Urinary bladder (tissue), 4 donors: ENCODE results near the gene ATP5PO. TPM values are rescaled to one million over a fixed set of nuclear protein-coding genes. Genes with fewer than 3 reads are reported as not detected.
"Not testable (repeated sequence)": the region's sequence is repeated elsewhere in the genome, so short reads cannot be mapped to it uniquely, and the experiment has no call there.

Experiments
- DNase-seq: peaks from one replicate; pipeline ENCODE4 v3.0.0-alpha.2; 2015; ENCODE audit errors: extremely low spot score
- H3K27ac ChIP-seq: one replicate; pipeline ENCODE4 v1.5.1; 2013; ENCODE audit warnings: low read depth, mild to moderate bottlenecking, moderate library complexity
- H3K36me3 ChIP-seq: one replicate; pipeline ENCODE4 v1.6.1; 2013; ENCODE audit warnings: mild to moderate bottlenecking, moderate library complexity; ENCODE audit not compliant: insufficient read depth
- H3K4me1 ChIP-seq: one replicate; pipeline ENCODE4 v1.6.1; 2013; ENCODE audit warnings: mild to moderate bottlenecking, moderate library complexity; ENCODE audit not compliant: insufficient read depth
- H3K4me3 ChIP-seq: one replicate; pipeline ENCODE4 v1.5.1; 2013; ENCODE audit warnings: low read depth, low read length
- WGBS: extraction: QIAGEN DNeasy Blood & Tissue Kit; methylation state at CpG from one replicate; pipeline ENCODE4 v1.1.7; 2013; 5-methylcytosine and 5-hydroxymethylcytosine counted together
- polyA plus RNA-seq: library from polyadenylated mRNA; stranded (reverse); fragments of 200-250 nt; gene quantifications from one replicate; pipeline ENCODE4 v1.2.3, GENCODE V29; 2013
- total RNA-seq: library from RNA; depleted of rRNA; stranded (reverse); fragments of >200 nt; gene quantifications from one replicate; pipeline ENCODE4 v1.2.3, GENCODE V29; 2014
- donor health status: healthy with polysubstance abuse.
- donor health status: healthy.

Gene ATP5PO
- total and polyA plus RNA-seq, 2 donors: 106 to 283 TPM

DNA sequence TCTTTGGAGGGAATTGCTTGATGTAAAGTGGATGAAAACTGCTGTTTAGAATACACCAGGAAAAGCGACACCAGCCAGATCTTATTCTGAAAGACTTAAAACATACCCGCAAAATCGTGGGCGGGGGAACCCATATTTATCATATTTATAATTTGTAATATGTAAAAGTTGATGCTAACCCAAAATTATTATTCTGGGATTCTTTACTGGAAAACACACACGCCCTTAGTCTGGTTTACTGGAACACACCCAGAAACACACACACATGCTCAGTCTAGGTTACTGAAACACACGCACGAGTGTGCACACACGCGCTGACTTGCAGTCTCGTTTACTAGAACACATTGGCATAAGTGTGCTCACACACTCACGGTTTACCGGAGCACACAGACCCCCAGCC lies 32.5 kb downstream of the ATP5PO start:
- H3K36me3 ChIP-seq: no peaks in the 10 kb centered on the region
- no peaks in the 10 kb centered on the region for H3K4me1 ChIP-seq
- WGBS: 66% methylated on average over 12 of the region's 12 CpGs
- H3K27ac ChIP-seq: no peak overlapping the region
- DNase-seq: no peak
- no peak overlapping the region for H3K4me3 ChIP-seq

DNA sequence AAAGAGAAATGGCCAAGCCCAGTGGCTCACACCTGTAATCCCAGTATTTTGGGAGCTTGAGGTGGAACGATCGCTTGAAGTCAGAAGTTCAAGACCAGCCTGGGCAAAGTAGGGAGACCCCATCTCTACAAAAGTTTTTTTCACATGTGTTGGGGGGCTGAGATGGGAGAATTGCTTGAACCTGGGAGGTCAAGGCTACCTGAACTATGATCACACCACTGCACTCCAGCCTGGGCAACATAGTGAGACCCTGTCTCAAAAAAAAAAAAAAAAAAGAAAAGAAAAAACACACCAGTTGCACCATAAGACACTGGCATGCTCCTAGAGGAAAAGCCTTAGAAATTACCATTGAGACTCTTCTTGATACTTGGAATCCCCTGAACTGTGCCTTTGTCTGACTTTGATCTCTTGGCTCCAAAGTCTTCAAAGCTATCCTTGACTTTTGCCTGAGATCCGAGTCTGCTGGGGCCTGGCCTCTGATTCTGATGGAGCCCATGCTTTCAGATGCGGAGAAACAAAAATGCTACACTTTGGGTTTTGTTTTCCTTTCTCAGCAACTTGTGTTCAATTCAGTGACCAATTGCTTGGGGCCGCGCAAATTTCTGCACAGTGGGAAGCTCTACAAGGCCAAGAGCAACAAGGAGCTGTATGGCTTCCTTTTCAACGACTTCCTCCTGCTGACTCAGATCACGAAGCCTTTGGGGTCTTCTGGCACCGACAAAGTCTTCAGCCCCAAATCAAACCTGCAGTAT lies 33.7 kb downstream of the ATP5PO start:
- no peak for DNase-seq
- no peaks in the 10 kb centered on the region for H3K36me3 ChIP-seq
- WGBS: 84% methylated on average over 9 of the region's 9 CpGs

GRCh38 chr21:33880626-33881025 lies 35.0 kb downstream of the ATP5PO start:
- Histone ChIP-seq H3K36me3 (no peaks in the 10 kb centered on the region), H3K4me3 (no peak overlapping the region), H3K4me1 (no peaks in the 10 kb centered on the region), H3K27ac (no peak overlapping the region)
- 87% methylated on average over 13 of the region's 13 CpGs for WGBS
- DNase-seq: no peak

More for the DNA sequence above, 33.7 kb downstream of the ATP5PO start:
- Histone ChIP-seq H3K27ac (no peak overlapping the region), H3K4me3 (no peak overlapping the region), H3K4me1 (no peaks in the 10 kb centered on the region)

GRCh38 chr21:33878824-33879223 lies 36.8 kb downstream of the ATP5PO start:
- no peak for DNase-seq
- no peak overlapping the region for H3K27ac ChIP-seq
- no peaks in the 10 kb centered on the region for H3K4me1 ChIP-seq
- no peak overlapping the region for H3K4me3 ChIP-seq
- WGBS: 91% methylated on average over 6 of the region's 6 CpGs
- no peaks in the 10 kb centered on the region for H3K36me3 ChIP-seq

DNA sequence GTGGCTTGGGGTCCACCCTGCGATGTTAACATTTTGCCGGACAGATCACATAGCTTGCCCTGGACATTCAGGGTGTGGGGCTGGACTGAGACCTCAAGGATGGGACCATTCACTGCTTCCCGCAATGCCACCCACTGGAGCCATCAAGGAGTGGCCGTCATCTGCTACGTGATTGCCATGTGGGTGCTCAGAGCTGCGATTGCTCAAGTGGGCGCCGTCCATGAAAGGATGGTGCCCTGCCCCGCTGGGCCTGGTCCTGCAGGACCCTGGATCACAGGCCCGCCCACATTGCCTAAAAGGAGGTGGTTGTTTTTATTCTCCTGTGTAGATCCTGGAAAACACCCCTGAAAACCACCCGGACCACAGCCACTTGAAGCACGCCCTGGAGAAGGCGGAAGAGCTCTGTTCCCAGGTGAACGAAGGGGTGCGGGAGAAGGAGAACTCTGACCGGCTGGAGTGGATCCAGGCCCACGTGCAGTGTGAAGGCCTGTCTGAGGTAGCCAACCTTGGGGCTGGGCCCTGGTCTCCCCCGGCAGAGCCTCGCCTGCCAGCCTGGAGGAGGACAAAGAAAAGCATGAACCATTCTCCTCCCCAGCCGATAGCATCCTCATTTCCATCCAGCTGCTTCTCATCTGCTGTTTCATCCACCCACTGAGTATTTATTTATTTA lies 40.4 kb downstream of the ATP5PO start:
- no peak overlapping the region for H3K4me3 ChIP-seq
- H3K36me3 ChIP-seq: no peaks in the 10 kb centered on the region
- H3K27ac ChIP-seq: no peak overlapping the region
- WGBS: 92% methylated on average over 20 of the region's 20 CpGs
- no peaks in the 10 kb centered on the region for H3K4me1 ChIP-seq
- DNase-seq: no peak

DNA sequence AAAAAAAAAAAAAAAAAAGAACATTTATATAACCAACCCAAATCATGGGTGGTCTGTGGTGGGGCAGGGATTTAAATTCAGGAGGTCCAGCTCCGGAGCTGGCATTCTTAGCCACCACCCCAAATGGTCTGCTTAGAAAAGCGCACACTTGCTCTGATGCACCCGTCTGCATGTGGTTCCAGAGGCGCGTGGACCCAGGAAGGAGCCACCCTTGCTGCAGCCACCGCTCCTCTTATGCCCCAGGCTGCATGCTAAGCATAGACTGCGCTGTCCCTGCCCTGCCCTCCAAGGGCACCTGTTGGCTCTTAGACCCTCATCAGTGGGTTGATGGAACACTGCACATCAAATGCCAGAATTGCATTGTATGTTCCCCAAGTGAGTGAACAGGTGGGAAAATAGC lies 41.4 kb downstream of the ATP5PO start:
- H3K27ac ChIP-seq: no peak overlapping the region
- no peaks in the 10 kb centered on the region for H3K36me3 ChIP-seq
- H3K4me3 ChIP-seq: no peak overlapping the region
- DNase-seq: no peak
- 92% methylated on average over 7 of the region's 7 CpGs for WGBS
- no peaks in the 10 kb centered on the region for H3K4me1 ChIP-seq

DNA sequence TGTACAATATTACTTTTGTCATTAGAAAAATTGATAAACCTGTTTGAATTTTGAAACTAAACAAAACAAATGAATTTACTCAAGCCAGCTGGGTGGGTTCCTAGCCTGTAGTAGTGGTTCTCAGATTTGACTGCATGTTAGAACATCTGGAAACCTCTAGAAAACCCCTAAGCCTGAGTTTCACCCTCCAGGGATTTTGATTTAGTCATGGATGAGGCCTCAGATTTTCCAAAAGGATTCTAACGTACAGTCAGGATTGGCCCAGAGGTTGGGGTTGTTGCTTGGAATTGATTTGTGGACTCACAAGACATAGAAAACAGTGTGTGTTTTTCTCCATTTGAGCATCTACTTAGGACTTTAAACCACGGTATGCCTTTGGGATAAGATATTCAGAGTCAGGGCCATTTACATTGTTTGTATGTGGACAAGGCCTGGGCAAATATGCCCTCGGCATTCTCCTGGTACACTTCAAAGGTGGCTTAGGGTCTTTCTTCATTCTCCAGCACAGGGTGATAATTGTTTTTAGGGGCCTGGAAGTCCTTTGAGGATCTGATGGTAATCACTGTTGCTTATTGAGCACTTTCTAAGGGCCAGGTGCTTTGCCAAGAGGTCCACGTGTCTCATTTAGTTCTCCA lies 42.6 kb downstream of the ATP5PO start:
- no peaks in the 10 kb centered on the region for H3K36me3 ChIP-seq
- H3K27ac ChIP-seq: no peak overlapping the region
- no peak for DNase-seq
- 87% methylated on average over 4 of the region's 4 CpGs for WGBS
- no peak overlapping the region for H3K4me3 ChIP-seq
- H3K4me1 ChIP-seq: no peaks in the 10 kb centered on the region

DNA sequence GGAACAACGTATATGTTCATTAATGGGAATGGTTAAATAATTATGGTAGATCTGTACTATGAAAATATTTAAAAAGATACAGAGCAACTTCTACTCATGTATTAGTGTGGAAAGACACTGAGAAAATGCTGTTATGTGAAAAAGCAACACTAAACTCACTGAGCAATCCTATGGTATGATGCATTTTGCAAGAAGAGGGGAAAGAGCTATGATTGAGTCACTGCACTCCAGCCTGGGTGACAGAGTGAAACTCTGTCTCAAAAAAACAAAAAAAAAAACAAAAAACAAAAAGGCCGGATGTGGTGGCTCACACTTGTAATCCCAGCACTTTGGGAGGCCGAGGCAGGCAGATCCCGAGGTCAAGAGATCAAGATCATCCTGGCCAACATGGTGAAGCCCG lies 44.4 kb downstream of the ATP5PO start:
- Histone ChIP-seq H3K4me1 (no peaks in the 10 kb centered on the region), H3K27ac (no peak overlapping the region)
- WGBS: 85% methylated on average over 5 of the region's 5 CpGs

DNA sequence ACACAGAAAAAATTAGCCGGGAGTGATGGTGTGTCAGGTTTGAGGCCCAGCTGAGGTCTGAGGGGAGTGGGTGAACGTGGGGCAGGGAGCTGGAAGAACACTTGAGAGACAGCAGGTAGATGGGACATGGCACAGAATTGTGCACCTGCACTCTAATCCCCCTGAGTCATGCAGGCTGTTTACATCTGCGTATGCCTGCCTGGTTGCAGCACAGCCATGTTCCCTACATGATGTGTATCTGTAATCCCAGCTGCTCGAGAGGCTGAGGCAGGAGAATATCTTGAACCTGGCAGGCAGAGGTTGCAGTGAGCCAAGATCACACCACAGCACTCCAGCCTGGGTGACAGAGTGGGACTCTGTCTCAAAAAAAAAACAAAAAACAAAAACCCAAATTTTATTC lies 44.8 kb downstream of the ATP5PO start:
- H3K4me3 ChIP-seq: no peak overlapping the region
- WGBS: 76% methylated on average over 4 of the region's 4 CpGs
- DNase-seq: no peak
- no peaks in the 10 kb centered on the region for H3K36me3 ChIP-seq
- H3K4me1 ChIP-seq: no peaks in the 10 kb centered on the region
- H3K27ac ChIP-seq: no peak overlapping the region

More for the DNA sequence above, 44.4 kb downstream of the ATP5PO start:
- Histone ChIP-seq H3K36me3 (no peaks in the 10 kb centered on the region), H3K4me3 (no peak overlapping the region)
- DNase-seq: no peak

GRCh38 chr21:33869873-33870272 lies 45.7 kb downstream of the ATP5PO start:
- Histone ChIP-seq H3K27ac (no peak overlapping the region), H3K4me3 (no peak overlapping the region), H3K4me1 (no peaks in the 10 kb centered on the region), H3K36me3 (no peaks in the 10 kb centered on the region)
- no peak for DNase-seq

DNA sequence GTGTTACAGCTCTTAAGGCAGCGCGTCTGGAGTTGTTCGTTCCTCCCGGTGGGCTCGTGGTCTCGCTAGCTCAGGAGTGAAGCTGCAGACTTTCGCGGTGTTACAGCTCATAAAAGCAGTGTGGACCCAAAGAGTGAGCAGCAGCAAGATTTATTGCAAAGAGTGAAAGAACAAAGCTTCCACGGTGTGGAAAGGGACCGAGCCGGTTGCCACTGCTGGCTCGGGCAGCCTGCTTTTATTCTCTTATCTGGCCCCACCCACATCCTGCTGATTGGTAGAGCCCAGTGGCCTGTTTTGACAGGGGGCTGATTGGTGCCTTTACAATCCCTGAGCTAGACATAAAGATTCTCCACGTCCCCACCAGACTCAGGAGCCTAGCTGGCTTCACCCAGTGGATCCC lies 47.7 kb downstream of the ATP5PO start:
- not testable (repeated sequence) for DNase-seq, H3K36me3 ChIP-seq, H3K27ac ChIP-seq, H3K4me3 ChIP-seq, H3K4me1 ChIP-seq
- 63% methylated on average over 13 of the region's 13 CpGs for WGBS

DNA sequence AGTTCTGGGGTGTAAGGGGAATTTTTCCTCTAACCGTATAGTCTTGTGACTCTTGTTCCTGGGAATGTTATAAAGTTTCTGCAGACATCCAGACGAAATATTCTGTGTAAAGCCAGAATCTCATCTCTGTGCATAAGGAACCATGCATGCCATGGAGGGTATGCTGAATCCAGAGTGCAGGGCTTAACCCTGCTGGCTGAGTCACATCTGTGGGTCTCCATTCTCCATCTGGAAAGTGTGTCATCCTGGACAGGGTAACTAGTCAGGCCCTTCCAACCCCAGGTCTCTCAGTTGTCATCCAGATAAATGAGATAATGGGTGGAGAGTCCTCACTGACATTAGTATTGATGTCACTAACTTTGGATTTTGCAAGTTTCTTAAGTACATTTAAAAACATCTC lies 48.8 kb downstream of the ATP5PO start:
- Histone ChIP-seq H3K27ac (no peak overlapping the region), H3K4me3 (no peak overlapping the region), H3K4me1 (no peaks in the 10 kb centered on the region), H3K36me3 (no peaks in the 10 kb centered on the region)
- no peak for DNase-seq
- 62% methylated on average over 2 of the region's 2 CpGs for WGBS

- no peaks in the 10 kb centered on the region for H3K4me1 ChIP-seq
- no peak overlapping the region for H3K27ac ChIP-seq
- no peaks in the 10 kb centered on the region for H3K36me3 ChIP-seq
- 76% methylated on average over 8 of the region's 8 CpGs for WGBS
- no peak for DNase-seq
- H3K4me3 ChIP-seq: no peak overlapping the region
These were observed 49.5 kb downstream of the ATP5PO start for GRCh38 chr21:33865996-33866575.

- no peaks in the 10 kb centered on the region for H3K36me3 ChIP-seq
- no peak for DNase-seq
- no peaks in the 10 kb centered on the region for H3K4me1 ChIP-seq
- H3K27ac ChIP-seq: no peak overlapping the region
- H3K4me3 ChIP-seq: no peak overlapping the region
- 91% methylated on average over 9 of the region's 9 CpGs for WGBS
These were observed 50.4 kb downstream of the ATP5PO start for GRCh38 chr21:33865176-33865575.
